ENCODE results near the gene RHBDD3. TPM values are rescaled to one million over a fixed set of nuclear protein-coding genes. Genes with fewer than 3 reads are reported as not detected.
A peak's percentile ranks its signal among the peaks of the same experiment; 100 is the strongest.

Gene RHBDD3
- total RNA-seq, 1 donor from 2014 or later: 254 TPM

DNA sequence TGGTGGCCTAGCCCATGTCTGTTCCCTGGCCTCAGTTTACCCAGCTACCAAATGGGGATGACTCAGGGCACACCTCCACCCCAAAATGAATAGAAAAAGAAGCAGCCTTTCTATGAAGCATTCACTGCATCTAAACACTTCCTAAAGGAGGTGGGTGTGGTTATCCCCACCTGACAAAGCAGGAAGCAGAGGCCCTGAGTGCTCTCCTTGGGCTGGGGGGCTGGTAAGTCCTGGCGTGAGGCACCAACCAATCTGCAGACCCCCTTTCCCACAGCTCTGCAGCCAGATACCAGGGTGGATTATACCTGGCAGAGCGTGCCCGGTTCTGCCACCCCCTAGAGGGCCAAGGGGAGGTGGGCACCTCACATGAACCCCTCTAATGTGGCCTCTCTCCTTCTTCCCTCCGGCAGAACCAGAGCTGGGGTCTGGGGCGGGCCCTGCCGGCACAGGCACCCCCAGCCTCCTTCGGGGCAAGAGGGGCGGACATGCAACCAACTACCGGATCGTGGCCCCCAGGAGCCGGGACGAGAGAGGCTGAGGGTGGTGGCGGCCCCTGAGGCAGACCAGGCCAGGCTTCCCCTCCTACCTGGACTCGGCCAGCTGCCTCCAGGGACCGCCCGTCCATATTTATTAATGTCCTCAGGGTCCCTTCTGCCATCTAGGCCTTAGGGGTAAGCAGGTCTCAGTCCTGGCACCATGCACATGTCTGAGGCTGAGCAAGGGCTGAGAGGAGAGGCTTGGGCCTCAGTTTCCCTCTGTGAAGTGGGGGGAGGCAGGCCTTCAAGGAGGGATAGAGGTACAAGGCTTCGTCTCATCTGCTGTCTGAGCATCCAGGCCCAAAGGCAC lies 9.2 kb downstream of the RHBDD3 start:
- H3K27me3 ChIP-seq: no peaks in the 10 kb centered on the region
- intact Hi-C loops (cut with DNase I): no loop called here
- H3K36me3 ChIP-seq: peaks cover 0 to 8% of the 10 kb centered on the region in 2 donors
- no peaks in the 10 kb centered on the region for H3K4me1 ChIP-seq
- TF ChIP-seq, protein P1, sequence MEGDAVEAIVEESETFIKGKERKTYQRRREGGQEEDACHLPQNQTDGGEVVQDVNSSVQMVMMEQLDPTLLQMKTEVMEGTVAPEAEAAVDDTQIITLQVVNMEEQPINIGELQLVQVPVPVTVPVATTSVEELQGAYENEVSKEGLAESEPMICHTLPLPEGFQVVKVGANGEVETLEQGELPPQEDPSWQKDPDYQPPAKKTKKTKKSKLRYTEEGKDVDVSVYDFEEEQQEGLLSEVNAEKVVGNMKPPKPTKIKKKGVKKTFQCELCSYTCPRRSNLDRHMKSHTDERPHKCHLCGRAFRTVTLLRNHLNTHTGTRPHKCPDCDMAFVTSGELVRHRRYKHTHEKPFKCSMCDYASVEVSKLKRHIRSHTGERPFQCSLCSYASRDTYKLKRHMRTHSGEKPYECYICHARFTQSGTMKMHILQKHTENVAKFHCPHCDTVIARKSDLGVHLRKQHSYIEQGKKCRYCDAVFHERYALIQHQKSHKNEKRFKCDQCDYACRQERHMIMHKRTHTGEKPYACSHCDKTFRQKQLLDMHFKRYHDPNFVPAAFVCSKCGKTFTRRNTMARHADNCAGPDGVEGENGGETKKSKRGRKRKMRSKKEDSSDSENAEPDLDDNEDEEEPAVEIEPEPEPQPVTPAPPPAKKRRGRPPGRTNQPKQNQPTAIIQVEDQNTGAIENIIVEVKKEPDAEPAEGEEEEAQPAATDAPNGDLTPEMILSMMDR (IDR thresholded peaks at IDR 0.05): no peak
- DNase-seq (ENCODE audit: low spot score in 2 of 2): no peak
- H3K9me3 ChIP-seq: no peaks in the 10 kb centered on the region
- H3K4me3 ChIP-seq: no peak overlapping the region
- H3K27ac ChIP-seq: no peak overlapping the region

DNA sequence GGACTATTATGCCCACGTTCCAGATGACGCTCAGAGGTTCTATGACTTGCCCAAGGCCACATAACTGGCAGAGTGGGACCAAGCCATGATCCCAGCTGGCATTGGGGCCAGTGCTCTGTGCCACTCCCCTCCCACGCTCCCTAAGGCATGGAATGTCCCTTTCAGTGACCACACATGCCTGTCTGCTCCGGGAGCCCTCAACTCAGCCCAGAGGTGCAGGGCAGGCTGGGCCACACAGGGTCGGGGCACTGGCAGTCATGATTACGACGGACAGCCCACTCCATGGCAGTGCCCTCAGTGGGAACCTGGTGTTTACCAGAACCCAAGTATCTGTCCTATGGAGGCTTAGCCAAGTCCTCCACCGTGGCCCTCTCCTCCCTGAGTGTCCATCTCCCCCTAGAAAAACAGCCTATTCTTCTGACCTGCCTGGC lies 10.0 kb downstream of the RHBDD3 start:
- peaks cover 0 to 7% of the 10 kb centered on the region in 2 donors for H3K36me3 ChIP-seq
- no peak for DNase-seq (ENCODE audit: low spot score in 2 of 2)
- intact Hi-C loops (cut with DNase I): no loop called here

DNA sequence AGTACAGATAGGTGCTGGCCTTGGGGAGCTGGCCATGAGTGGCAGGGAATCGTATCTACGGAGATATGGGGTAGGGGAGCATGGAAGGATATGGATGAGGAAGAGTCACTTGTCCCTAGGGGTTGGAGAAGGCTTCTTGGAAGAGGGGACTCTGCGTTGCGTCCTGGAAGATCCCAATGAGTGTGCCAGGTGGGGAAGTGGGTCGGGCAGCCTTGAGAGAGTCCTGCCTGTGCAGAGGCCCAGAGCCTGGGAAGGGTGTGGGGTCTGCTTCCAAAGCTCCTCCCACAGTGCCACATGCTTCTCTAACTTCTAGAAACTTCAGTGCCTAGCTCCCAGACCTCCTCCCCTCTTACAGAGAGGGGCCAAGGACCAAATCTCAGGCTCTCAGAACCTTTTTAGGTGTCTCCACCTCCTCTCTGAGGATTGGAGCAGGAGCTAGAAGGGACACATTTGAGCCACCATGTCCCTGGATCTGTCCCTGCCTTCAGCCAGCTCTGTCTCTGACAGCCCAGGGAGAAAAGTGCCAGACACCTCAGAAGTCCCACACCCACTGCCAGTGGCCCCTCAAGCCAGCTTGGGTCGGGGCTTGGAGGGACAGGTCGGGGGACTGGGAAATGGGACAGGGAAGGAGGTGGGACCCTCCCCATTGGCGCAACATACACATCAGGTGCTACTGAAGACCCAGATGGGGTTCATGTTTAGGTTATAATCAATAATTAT lies 11.0 kb downstream of the RHBDD3 start:
- intact Hi-C loops (cut with DNase I): no loop called here
- DNase-seq (ENCODE audit: low spot score in 2 of 2): no peak
- Histone ChIP-seq H3K4me1 (no peaks in the 10 kb centered on the region), H3K4me3 (no peak overlapping the region), H3K27me3 (no peaks in the 10 kb centered on the region), H3K27ac (no peak overlapping the region), H3K36me3 (peaks cover 0 to 7% of the 10 kb centered on the region in 2 donors), H3K9me3 (no peaks in the 10 kb centered on the region)
- TF ChIP-seq, protein P1 (IDR thresholded peaks at IDR 0.05): no peak

More for the DNA sequence above, 10.0 kb downstream of the RHBDD3 start:
- TF ChIP-seq, protein P1 (IDR thresholded peaks at IDR 0.05): no peak
- Histone ChIP-seq H3K4me1 (no peaks in the 10 kb centered on the region), H3K9me3 (no peaks in the 10 kb centered on the region), H3K27me3 (no peaks in the 10 kb centered on the region), H3K4me3 (no peak overlapping the region), H3K27ac (no peak overlapping the region)

DNA sequence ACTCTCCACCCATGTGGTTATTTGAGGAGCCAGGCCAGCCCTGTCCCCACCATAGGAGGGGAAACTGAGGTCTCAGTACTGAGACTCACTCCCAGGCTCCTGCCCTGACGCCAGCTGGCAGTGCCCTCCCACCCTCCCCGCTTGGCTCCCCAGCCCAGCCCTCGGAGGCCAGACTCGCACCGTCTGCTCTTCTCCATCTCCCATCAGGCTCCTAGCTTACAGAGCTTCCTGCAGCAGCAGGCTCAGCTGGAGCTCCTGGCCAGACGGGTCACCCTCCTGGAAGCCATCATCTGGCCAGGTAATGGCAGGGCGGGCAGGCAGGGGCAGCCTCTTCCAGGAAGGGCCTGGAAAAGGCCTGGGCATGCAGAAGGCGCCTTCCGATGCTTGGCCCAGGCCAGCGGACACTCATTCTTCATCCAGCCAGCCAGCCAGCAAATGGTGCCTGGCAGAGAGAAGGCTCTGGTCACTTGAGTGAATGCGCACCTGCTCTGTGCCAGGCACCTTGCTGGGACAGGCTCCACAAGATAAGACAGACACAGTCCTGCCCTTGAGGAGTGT lies 12.6 kb downstream of the RHBDD3 start:
- Histone ChIP-seq H3K4me1 (no peaks in the 10 kb centered on the region), H3K4me3 (no peak overlapping the region), H3K27me3 (no peaks in the 10 kb centered on the region), H3K27ac (no peak overlapping the region), H3K9me3 (no peaks in the 10 kb centered on the region), H3K36me3 (no peaks in the 10 kb centered on the region)
- no peak for DNase-seq (ENCODE audit: low spot score in 2 of 2)
- TF ChIP-seq, protein P1 (IDR thresholded peaks at IDR 0.05): no peak
- intact Hi-C loops (cut with DNase I): no loop called here

DNA sequence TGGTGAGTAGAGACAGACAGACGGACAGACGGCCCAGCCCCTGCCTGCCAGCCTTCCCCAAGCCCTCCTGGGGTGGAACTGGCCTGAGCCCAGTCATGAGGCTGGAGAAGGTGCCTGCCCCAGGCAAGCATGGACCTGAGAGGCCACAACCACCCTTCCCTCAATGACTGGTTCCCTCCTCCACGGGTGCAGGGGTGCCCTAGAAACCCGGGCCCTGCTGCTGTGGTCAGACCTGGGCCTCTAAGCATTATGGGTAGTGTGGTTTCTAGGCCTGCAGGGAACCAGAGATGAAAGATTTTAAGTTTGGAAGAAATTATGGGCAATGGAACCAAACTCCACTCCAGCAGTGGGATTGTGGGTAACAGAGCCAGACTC lies 13.5 kb downstream of the RHBDD3 start:
- no peak overlapping the region for H3K4me3 ChIP-seq
- no peak overlapping the region for H3K27ac ChIP-seq
- TF ChIP-seq, protein P1 (IDR thresholded peaks at IDR 0.05): no peak
- H3K27me3 ChIP-seq: no peaks in the 10 kb centered on the region
- intact Hi-C loops (cut with DNase I): no loop called here
- H3K4me1 ChIP-seq: no peaks in the 10 kb centered on the region
- H3K9me3 ChIP-seq: no peaks in the 10 kb centered on the region
- DNase-seq (ENCODE audit: low spot score in 2 of 2): peak in 1 of 2 donors; percentile 25
- no peaks in the 10 kb centered on the region for H3K36me3 ChIP-seq

All from ascending aorta (tissue), 2 donors.